ENCODE data around the gene LPAR1.

LPAR1 gene

DNA sequence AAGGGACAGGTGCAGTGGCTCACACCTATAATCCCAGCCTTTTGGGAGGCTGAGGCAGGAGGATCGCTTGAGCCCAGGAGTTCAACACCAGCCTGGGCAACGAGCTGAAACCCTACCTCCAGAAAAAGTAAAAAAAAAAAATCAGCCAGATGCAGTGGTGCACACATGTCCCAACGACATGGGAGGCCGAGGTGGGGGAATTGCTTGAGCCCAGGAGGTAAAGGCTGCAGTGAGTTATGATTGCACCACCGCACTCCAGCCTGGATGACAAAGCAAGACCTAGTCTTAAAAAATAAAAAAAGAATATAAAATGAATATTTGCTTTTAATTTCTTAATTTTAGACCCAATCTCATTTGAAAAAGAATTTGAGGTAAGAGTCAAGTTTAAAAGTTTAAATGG lies 143.5 kb downstream of the LPAR1 start:
- DNase-seq (ENCODE audit: low spot score): no peak
- in situ Hi-C loops (cut with MboI; ENCODE audit: low sequenced_read_pairs, unreplicated experiment): no loop called here
- TF ChIP-seq, protein P1, sequence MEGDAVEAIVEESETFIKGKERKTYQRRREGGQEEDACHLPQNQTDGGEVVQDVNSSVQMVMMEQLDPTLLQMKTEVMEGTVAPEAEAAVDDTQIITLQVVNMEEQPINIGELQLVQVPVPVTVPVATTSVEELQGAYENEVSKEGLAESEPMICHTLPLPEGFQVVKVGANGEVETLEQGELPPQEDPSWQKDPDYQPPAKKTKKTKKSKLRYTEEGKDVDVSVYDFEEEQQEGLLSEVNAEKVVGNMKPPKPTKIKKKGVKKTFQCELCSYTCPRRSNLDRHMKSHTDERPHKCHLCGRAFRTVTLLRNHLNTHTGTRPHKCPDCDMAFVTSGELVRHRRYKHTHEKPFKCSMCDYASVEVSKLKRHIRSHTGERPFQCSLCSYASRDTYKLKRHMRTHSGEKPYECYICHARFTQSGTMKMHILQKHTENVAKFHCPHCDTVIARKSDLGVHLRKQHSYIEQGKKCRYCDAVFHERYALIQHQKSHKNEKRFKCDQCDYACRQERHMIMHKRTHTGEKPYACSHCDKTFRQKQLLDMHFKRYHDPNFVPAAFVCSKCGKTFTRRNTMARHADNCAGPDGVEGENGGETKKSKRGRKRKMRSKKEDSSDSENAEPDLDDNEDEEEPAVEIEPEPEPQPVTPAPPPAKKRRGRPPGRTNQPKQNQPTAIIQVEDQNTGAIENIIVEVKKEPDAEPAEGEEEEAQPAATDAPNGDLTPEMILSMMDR (IDR thresholded peaks at IDR 0.05; ENCODE audit: borderline replicate concordance, control extremely low read depth, extremely low read depth, insufficient read depth, missing control alignments): no peak

DNA sequence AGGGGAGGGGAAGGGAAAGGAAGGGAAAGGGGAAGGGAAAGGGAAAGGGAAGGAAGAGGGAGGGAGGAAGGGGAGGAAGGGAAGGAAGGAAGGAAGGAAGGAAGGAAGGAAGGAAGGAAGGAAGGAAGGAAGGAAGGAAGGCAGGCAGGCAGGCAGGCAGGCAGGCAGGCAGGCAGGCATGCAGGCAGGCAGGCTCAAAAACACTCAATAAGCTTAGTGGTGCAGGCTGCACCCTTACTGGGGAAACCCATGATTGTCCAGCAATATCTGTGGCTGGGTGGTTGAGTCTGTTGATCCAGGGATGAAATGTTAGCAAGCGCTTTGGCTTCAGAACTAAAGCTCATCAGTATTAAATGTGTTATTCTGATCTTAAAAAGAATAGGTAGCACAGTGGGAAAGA lies 145.6 kb downstream of the LPAR1 start:
- in situ Hi-C loops (cut with MboI; ENCODE audit: low sequenced_read_pairs, unreplicated experiment): no loop called here
- DNase-seq (ENCODE audit: low spot score): no peak
- TF ChIP-seq, protein P1 (IDR thresholded peaks at IDR 0.05; ENCODE audit: borderline replicate concordance, control extremely low read depth, extremely low read depth, insufficient read depth, missing control alignments): no peak

DNA sequence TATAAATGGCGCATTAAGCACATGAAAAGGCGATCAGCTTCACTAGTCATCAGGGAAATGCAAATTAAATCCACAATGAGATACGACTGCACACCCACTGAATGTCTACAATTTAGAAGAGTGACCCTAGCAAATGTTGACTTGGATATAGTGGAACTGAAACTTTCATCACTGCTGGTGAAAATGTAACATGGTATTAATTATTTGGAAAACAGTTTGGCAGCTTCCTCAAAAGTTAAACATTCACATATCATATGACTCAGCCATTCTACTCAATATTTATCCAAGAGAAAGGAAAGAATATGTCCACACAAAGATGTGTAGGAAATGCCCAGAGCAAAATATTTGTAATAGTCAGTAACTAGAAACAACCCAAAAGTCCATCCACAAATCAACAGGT lies 146.5 kb downstream of the LPAR1 start:
- in situ Hi-C loops (cut with MboI; ENCODE audit: low sequenced_read_pairs, unreplicated experiment): no loop called here
- TF ChIP-seq, protein P1 (IDR thresholded peaks at IDR 0.05; ENCODE audit: borderline replicate concordance, control extremely low read depth, extremely low read depth, insufficient read depth, missing control alignments): no peak
- no peak for DNase-seq (ENCODE audit: low spot score)

DNA sequence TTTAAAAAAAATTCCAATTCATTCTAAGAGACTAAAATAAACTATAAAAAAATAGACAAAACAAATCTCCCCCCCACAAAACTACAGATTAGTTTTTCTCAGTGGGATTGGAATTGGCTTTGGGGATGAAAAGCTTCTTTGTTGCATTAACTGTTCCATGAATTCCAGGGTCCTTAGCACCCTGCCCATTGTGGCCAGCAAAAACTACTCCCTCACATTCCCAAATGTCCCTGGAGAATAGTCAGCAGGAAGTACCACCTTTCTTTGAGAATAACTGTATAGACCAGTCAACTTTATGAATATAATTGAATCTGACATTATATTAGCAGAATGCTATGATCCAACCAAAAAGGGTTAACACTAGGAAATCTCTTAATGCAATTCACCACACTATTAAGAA lies 147.9 kb downstream of the LPAR1 start:
- in situ Hi-C loops (cut with MboI; ENCODE audit: low sequenced_read_pairs, unreplicated experiment): no loop called here
- DNase-seq (ENCODE audit: low spot score): no peak
- TF ChIP-seq, protein P1 (IDR thresholded peaks at IDR 0.05; ENCODE audit: borderline replicate concordance, control extremely low read depth, extremely low read depth, insufficient read depth, missing control alignments): no peak

DNA sequence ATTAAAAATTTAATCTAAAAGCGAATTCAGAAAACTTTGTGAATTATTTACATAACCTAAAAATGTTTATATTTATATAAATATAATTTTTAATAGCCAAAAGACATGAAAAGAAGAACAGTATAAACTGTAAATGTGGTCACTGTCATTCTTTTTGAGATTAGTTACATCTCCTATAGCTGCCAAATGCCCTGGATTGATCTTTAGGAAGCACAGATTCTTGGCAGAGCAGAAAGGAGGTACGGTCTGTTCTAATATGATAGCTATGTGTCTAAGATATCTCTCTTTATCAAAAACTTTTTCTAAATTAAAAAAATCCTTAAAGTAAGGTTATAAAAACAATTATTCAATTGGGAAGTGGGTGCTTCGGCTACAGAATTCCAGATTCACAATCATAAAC lies 151.0 kb downstream of the LPAR1 start:
- in situ Hi-C loops (cut with MboI; ENCODE audit: low sequenced_read_pairs, unreplicated experiment): no loop called here
- no peak for DNase-seq (ENCODE audit: low spot score)
- TF ChIP-seq, protein P1 (IDR thresholded peaks at IDR 0.05; ENCODE audit: borderline replicate concordance, control extremely low read depth, extremely low read depth, insufficient read depth, missing control alignments): no peak

DNA sequence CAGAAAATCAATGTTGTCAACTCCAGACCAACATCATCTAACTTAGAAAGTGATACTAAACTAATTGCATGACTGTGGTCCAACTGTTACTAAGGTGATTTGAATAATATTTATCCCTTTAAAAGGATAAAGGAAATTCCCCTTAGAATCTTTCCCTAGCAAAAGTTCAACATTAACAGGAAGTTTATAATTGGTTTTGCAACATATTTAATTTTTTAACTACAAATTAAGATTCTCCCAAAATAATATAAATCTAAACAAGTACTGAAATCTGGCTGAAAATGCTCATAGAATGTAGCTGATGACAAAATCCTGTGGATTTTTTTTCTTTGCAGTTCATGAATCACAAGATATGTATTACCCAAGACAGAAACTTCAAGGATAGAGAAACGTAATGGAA lies 151.4 kb downstream of the LPAR1 start:
- in situ Hi-C loops (cut with MboI; ENCODE audit: low sequenced_read_pairs, unreplicated experiment): no loop called here

More for the DNA sequence above, 151.4 kb downstream of the LPAR1 start:
- DNase-seq (ENCODE audit: low spot score): no peak
- TF ChIP-seq, protein P1 (IDR thresholded peaks at IDR 0.05; ENCODE audit: borderline replicate concordance, control extremely low read depth, extremely low read depth, insufficient read depth, missing control alignments): no peak
